Forelimb muscle (tissue), 1 donor: ENCODE results near the gene CDC6. TPM values are rescaled to one million over a fixed set of nuclear protein-coding genes. Genes with fewer than 3 reads are reported as not detected.

Experiments
- DNase-seq: peaks from one replicate; pipeline ENCODE4 v3.0.0-alpha.2; 2013; ENCODE audit warnings: low read depth
- polyA plus RNA-seq: library from polyadenylated mRNA; unstranded; fragments of 120-200 nt; gene quantifications from one replicate; pipeline ENCODE4 v1.2.1, GENCODE V29; 2013; ENCODE audit not compliant: insufficient read length

Gene CDC6
- polyA plus RNA-seq, 1 donor: 7.1 TPM

DNA sequence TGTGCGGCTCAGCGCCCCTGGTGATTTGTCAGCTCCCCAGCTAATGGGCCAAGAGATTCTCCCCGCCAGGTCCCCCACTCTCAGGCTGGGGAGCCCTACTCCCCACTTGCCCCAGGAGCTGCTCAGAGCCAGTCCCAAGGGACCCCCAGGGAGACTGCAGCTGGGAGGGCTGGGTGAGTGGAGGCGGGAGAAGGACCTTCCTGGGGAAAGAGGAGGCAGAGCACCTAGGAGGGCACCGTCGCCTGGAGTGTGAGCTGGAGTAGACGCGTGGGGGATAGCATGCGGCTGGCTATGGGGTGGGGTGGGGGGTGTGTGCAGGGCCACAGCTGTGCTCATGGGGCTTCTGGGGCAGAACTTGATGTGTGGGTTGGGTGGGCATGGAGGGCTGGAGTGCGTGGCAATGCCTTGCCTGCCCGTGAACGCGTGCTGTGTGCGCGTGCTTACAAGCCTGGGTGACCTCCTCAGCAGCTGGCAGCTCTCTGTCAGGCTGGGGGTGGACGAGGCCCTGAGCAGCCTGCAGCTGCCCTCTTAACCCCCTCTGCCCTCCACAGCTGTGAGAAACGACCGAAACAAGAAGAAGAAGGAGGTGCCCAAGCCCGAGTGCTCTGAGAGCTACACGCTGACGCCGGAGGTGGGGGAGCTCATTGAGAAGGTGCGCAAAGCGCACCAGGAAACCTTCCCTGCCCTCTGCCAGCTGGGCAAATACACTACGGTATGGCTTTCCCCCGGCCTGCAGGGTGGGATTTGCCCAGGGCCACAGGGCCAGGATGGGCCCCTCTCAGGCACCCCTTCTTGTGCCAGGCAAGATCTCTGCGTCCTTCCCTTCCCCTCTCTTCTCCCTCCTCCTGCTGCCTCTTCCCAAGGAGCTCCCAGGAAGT lies 63.9 kb downstream of the CDC6 start:
- no peak for DNase-seq

DNA sequence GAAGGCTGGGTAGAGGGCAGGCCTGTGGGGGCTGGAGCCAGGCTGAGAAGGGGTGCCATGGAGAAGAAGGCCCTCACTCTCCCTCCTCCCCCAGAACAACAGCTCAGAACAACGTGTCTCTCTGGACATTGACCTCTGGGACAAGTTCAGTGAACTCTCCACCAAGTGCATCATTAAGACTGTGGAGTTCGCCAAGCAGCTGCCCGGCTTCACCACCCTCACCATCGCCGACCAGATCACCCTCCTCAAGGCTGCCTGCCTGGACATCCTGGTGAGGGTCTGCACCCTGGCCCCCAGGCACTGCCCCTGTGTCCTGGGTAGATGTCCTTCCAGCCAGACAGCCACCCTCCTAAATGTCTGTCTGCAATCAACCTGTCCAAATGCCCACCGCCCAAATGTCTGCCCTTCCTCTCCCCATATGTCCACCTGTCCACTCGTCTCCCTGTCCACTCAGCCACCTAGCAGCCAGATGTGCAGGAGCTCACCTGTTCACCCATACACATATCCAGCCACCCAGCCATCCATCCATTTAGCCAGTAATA lies 64.6 kb downstream of the CDC6 start:
- DNase-seq: no peak

DNA sequence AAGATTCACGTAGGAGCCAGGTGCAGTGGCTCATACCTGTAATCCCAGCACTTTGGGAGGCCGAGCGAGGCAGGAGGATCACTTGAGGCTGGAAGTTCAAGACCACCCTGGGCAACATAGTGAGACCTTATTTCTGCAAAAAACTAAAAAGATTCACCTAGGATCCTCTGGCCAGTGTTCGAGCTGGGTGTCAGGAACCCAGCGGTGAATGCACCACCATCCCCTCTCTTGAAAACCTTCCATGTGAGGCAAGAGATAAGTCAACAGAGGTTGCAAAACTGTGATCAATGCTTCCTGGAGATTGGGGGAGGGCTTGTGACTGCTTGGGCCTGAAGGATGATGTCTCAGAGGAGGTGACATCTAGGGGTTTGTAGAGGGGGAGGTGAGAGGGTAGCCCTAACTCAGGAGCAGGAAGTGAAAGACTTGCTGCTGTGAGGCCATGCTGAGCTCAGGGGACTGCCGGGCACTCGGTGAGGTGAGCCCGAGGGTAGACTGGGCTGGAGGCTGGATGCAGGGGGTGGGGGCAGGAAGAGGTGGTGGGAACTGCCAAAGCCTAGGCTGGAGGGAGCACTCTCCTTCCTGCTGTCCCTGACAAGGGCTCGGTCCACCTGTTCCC lies 65.2 kb downstream of the CDC6 start:
- no peak for DNase-seq

Other genes starting within 250 kb of the CDC6 start
- gene MED24, start 233.5 kb upstream of the CDC6 start, polyA plus RNA-seq: 71.8 TPM
- gene THRA, start 224.9 kb upstream of the CDC6 start, polyA plus RNA-seq: 72.2 TPM
- 5.7 TPM for gene NR1D1, start 187.3 kb upstream of the CDC6 start, polyA plus RNA-seq
- gene MSL1, start 165.9 kb upstream of the CDC6 start, polyA plus RNA-seq: 111 TPM
- gene CASC3, start 147.3 kb upstream of the CDC6 start, polyA plus RNA-seq: 55.5 TPM
- 8.6 TPM for gene RAPGEFL1, start 110.4 kb upstream of the CDC6 start, polyA plus RNA-seq
- 15.4 TPM for gene WIPF2, start 68.6 kb upstream of the CDC6 start, polyA plus RNA-seq
- gene RARA, start 21.3 kb downstream of the CDC6 start, polyA plus RNA-seq: 59.0 TPM
- gene GJD3, start 76.9 kb downstream of the CDC6 start, polyA plus RNA-seq: 0.70 TPM
- gene TOP2A, start 130.0 kb downstream of the CDC6 start, polyA plus RNA-seq: 53.9 TPM
- gene IGFBP4, start 155.6 kb downstream of the CDC6 start, polyA plus RNA-seq: 225 TPM
- not detected for gene TNS4, start 213.7 kb downstream of the CDC6 start, polyA plus RNA-seq